Ectodermal cell (in vitro differentiated cells): ENCODE measurements around the gene STXBP4.

Experiments
- H3K27ac ChIP-seq: 2 replicates; pipeline ENCODE4 v1.7.0; 2013; ENCODE audit warnings: mild to moderate bottlenecking, low read depth, low read length; ENCODE audit not compliant: insufficient read depth, poor library complexity, severe bottlenecking
- H3K27me3 ChIP-seq: 2 replicates; pipeline ENCODE4 v1.7.0; 2013; ENCODE audit warnings: mild to moderate bottlenecking, low read length; ENCODE audit not compliant: insufficient read depth, control insufficient read depth, poor library complexity, severe bottlenecking
- H3K36me3 ChIP-seq: one replicate; pipeline ENCODE4 v1.7.0; 2013; ENCODE audit warnings: low read length; ENCODE audit not compliant: control insufficient read depth, insufficient read depth
- H3K4me1 ChIP-seq: one replicate; pipeline ENCODE4 v1.7.0; 2013; ENCODE audit warnings: low read length; ENCODE audit not compliant: control insufficient read depth, insufficient read depth
- H3K4me3 ChIP-seq: 2 replicates; pipeline ENCODE4 v1.7.0; 2013; ENCODE audit warnings: low read depth, low read length, control low read depth; ENCODE audit not compliant: insufficient read depth
- H3K9me3 ChIP-seq: 2 replicates; pipeline ENCODE4 v1.7.0; 2013; ENCODE audit warnings: mild to moderate bottlenecking, low read length, moderate library complexity; ENCODE audit not compliant: control insufficient read depth
- WGBS, 2 experiments: methylation state at CpG; one replicate each; pipeline ENCODE4 v1.1.7; 2013; ENCODE audit warnings: missing lambda C conversion rate in 2 of 2; 5-methylcytosine and 5-hydroxymethylcytosine counted together

The STXBP4 gene

GRCh38 chr17:55098765-55099164 lies 130.2 kb downstream of the STXBP4 start:
- Histone ChIP-seq H3K9me3 (no peaks in the 10 kb centered on the region), H3K27ac (no peak overlapping the region), H3K4me3 (no peak overlapping the region), H3K27me3 (no peaks in the 10 kb centered on the region), H3K36me3 (peaks cover 3% of the 10 kb centered on the region), H3K4me1 (no peaks in the 10 kb centered on the region)
- WGBS, 2 experiments, result 100% methylated on average over 1 of the region's 1 CpG; no CpG with 5 or more reads in 1 of the 2 experiments

DNA sequence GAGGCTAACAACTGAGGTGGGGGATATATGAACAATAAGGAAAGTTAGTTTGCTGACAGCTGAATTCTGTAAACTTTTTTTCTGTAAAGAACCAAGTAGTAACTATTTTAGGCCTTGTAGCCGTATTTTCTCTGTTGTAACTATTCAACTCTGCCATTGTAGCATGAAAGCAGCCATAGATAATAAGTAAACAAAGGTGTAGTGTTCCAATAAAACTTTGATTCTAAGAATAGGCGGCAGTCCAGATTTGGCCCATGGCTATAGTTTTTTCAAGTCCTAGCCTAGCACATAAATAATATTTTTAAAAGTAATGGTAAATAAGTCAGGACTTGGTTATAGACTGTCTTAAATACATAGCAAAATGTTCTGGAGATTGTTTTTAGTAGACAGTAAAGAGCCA lies 142.0 kb downstream of the STXBP4 start:
- Histone ChIP-seq H3K4me1 (no peaks in the 10 kb centered on the region), H3K9me3 (no peaks in the 10 kb centered on the region), H3K36me3 (no peaks in the 10 kb centered on the region), H3K27ac (no peak overlapping the region), H3K27me3 (no peaks in the 10 kb centered on the region), H3K4me3 (no peak overlapping the region)
- 92 to 94% methylated on average over 2 of the region's 2 CpGs for WGBS, 2 experiments

- Histone ChIP-seq H3K9me3 (no peaks in the 10 kb centered on the region), H3K27me3 (no peaks in the 10 kb centered on the region), H3K27ac (no peak overlapping the region), H3K4me3 (no peak overlapping the region), H3K36me3 (no peaks in the 10 kb centered on the region), H3K4me1 (no peaks in the 10 kb centered on the region)
Measured at GRCh38 chr17:55114283-55114682, 145.7 kb downstream of the STXBP4 start.

- H3K4me1 ChIP-seq, result no peaks in the 10 kb centered on the region
- H3K9me3 ChIP-seq, result no peaks in the 10 kb centered on the region
- 88 to 93% methylated on average over 1 of the region's 2 CpGs for WGBS, 2 experiments
- no peaks in the 10 kb centered on the region for H3K36me3 ChIP-seq
- no peaks in the 10 kb centered on the region for H3K27me3 ChIP-seq
- H3K4me3 ChIP-seq, result no peak overlapping the region
- no peak overlapping the region for H3K27ac ChIP-seq
Measured at GRCh38 chr17:55116440-55116914, 147.9 kb downstream of the STXBP4 start.

DNA sequence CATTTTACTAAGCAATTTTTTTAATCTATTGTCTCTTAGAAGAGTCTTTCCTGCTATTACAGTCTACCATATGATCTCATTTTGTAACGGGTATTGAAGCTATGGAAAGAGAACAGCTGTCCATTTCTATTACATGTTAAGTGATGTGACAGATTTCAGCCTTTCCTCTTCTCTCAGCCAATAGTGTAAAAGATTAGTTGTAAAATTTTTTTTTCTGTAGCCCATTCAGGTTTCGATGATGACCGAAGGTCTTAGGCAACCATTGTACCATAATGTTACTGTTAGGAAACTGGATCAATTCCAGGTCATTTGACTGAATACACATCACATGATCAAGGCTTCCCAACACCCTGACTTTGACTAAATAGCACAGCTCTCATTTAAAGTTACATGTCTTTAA lies 148.6 kb downstream of the STXBP4 start:
- Histone ChIP-seq H3K4me1 (no peaks in the 10 kb centered on the region), H3K27ac (no peak overlapping the region), H3K36me3 (no peaks in the 10 kb centered on the region), H3K4me3 (no peak overlapping the region), H3K27me3 (no peaks in the 10 kb centered on the region), H3K9me3 (no peaks in the 10 kb centered on the region)
- WGBS, 2 experiments, result 75 to 76% methylated on average over 2 to 3 of the region's 3 CpGs

DNA sequence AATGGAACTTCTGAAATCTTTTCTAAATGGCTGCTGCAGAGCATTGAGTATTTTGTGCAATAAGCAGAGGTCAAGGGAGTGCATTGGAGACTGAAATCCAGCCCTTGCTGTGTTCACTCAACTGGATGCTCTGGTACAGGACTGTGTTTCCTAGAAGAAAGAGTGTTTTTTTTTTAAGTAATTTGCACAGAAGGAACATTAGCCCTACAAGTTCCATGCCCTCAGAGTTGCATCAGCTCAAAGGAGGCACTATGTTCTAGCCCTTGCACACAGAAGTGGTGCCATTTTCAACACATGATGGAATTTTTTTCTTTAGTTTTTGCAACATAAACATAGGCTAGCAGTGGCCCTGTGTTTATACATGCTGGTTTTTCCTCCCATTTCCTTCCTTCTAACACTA lies 152.1 kb downstream of the STXBP4 start:
- H3K9me3 ChIP-seq, result no peaks in the 10 kb centered on the region
- H3K4me3 ChIP-seq, result no peak overlapping the region
- no peaks in the 10 kb centered on the region for H3K4me1 ChIP-seq
- H3K27me3 ChIP-seq, result no peaks in the 10 kb centered on the region
- H3K27ac ChIP-seq, result no peak overlapping the region
- no peaks in the 10 kb centered on the region for H3K36me3 ChIP-seq

DNA sequence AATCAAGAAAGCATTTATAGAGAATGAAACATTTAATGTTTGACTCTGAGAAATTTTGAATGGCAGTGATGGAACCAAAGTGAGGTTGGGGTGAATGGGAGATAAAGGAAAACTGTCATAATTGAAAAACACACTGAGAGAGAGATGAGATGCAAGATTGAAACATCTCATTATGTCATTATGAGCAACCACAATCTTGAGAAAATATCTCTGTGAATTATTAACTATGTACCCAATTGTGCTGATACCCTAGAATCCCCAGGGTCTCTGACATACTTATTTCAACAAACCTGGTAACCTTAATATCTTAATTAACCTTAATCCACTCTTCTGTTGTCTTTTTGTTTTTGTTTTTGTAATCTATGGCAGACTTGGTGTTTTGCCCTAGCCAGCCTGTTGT lies 152.7 kb downstream of the STXBP4 start:
- Histone ChIP-seq H3K27ac (no peak overlapping the region), H3K27me3 (no peaks in the 10 kb centered on the region), H3K4me3 (no peak overlapping the region), H3K9me3 (no peaks in the 10 kb centered on the region), H3K4me1 (no peaks in the 10 kb centered on the region), H3K36me3 (no peaks in the 10 kb centered on the region)

GRCh38 chr17:55122114-55122513 lies 153.5 kb downstream of the STXBP4 start:
- H3K27me3 ChIP-seq, result no peaks in the 10 kb centered on the region
- no peaks in the 10 kb centered on the region for H3K9me3 ChIP-seq
- no peaks in the 10 kb centered on the region for H3K36me3 ChIP-seq
- WGBS, 2 experiments, result 86 to 98% methylated on average over 2 of the region's 2 CpGs
- no peaks in the 10 kb centered on the region for H3K4me1 ChIP-seq
- no peak overlapping the region for H3K27ac ChIP-seq
- no peak overlapping the region for H3K4me3 ChIP-seq

GRCh38 chr17:55124730-55125360 lies 156.3 kb downstream of the STXBP4 start:
- 93% methylated on average over 3 of the region's 3 CpGs for WGBS, 2 experiments
- H3K4me3 ChIP-seq, result no peak overlapping the region
- no peaks in the 10 kb centered on the region for H3K9me3 ChIP-seq
- no peaks in the 10 kb centered on the region for H3K27me3 ChIP-seq
- H3K27ac ChIP-seq, result no peak overlapping the region
- no peaks in the 10 kb centered on the region for H3K4me1 ChIP-seq
- no peaks in the 10 kb centered on the region for H3K36me3 ChIP-seq

GRCh38 chr17:55133583-55133982 lies 165.0 kb downstream of the STXBP4 start:
- 67 to 69% methylated on average over 2 of the region's 2 CpGs for WGBS, 2 experiments
- H3K36me3 ChIP-seq, result no peaks in the 10 kb centered on the region
- H3K9me3 ChIP-seq, result no peaks in the 10 kb centered on the region
- H3K4me1 ChIP-seq, result no peaks in the 10 kb centered on the region
- H3K27ac ChIP-seq, result no peak overlapping the region
- H3K27me3 ChIP-seq, result no peaks in the 10 kb centered on the region
- no peak overlapping the region for H3K4me3 ChIP-seq
